ENCODE measurements around the gene ITPRID1.

DNA sequence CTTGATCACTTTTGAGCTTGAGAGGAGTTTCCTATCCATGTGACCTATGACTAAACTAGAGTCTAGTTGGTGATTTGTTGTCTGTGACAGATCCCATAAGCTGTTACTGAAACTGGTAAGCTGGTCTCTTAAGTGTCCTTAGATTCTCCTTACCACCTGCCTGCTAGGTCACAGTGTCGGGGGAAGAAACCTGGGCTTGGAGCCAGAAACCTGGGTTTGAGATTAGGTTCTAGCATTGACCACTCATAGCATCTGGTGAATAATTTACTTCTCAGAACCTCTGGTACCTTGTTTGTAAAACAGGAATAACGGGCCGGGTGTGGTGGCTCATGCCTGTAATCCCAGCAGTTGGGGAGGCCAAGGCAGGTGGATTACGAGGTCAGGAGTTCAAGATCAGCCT, 21.8 kb upstream of the ITPRID1 start:
- TF ChIP-seq, protein P1, sequence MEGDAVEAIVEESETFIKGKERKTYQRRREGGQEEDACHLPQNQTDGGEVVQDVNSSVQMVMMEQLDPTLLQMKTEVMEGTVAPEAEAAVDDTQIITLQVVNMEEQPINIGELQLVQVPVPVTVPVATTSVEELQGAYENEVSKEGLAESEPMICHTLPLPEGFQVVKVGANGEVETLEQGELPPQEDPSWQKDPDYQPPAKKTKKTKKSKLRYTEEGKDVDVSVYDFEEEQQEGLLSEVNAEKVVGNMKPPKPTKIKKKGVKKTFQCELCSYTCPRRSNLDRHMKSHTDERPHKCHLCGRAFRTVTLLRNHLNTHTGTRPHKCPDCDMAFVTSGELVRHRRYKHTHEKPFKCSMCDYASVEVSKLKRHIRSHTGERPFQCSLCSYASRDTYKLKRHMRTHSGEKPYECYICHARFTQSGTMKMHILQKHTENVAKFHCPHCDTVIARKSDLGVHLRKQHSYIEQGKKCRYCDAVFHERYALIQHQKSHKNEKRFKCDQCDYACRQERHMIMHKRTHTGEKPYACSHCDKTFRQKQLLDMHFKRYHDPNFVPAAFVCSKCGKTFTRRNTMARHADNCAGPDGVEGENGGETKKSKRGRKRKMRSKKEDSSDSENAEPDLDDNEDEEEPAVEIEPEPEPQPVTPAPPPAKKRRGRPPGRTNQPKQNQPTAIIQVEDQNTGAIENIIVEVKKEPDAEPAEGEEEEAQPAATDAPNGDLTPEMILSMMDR (conservative IDR thresholded peaks at IDR 0.05; ENCODE audit: low read length), result no peak
- TF ChIP-seq EZH2phosphoT487 (IDR thresholded peaks at IDR 0.05; ENCODE audit: borderline replicate concordance), result no peak
